ENCODE measurements around the gene RAP1GAP2.

DNA sequence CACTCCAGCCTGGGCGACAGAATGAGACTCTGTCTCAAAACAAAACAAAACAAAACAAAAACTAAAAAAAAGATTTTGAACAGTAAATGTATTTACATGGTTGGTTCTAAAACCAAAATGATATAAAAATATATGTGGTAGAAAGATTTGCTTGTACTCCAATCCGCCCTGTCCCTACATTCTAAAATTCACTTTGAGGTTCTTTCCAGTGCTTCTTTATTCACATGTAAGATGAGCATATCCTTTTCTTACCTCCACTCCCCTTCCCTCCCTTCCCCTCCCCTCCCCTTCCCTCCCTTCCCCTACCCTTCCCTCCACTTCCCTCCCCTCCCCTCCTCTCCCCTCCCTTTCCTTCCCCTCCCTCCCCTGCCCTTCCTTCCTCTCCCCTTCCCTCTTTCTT lies 34.4 kb downstream of the RAP1GAP2 start:
- TF ChIP-seq, protein P1, sequence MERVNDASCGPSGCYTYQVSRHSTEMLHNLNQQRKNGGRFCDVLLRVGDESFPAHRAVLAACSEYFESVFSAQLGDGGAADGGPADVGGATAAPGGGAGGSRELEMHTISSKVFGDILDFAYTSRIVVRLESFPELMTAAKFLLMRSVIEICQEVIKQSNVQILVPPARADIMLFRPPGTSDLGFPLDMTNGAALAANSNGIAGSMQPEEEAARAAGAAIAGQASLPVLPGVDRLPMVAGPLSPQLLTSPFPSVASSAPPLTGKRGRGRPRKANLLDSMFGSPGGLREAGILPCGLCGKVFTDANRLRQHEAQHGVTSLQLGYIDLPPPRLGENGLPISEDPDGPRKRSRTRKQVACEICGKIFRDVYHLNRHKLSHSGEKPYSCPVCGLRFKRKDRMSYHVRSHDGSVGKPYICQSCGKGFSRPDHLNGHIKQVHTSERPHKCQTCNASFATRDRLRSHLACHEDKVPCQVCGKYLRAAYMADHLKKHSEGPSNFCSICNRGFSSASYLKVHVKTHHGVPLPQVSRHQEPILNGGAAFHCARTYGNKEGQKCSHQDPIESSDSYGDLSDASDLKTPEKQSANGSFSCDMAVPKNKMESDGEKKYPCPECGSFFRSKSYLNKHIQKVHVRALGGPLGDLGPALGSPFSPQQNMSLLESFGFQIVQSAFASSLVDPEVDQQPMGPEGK (CRISPR knock-in tag; IDR thresholded peaks at IDR 0.05; ENCODE audit: borderline replicate concordance), result no peak
- TF ChIP-seq TOX (CRISPR knock-in tag; IDR thresholded peaks at IDR 0.05; ENCODE audit: borderline replicate concordance), result no peak
- TF ChIP-seq, protein P2, sequence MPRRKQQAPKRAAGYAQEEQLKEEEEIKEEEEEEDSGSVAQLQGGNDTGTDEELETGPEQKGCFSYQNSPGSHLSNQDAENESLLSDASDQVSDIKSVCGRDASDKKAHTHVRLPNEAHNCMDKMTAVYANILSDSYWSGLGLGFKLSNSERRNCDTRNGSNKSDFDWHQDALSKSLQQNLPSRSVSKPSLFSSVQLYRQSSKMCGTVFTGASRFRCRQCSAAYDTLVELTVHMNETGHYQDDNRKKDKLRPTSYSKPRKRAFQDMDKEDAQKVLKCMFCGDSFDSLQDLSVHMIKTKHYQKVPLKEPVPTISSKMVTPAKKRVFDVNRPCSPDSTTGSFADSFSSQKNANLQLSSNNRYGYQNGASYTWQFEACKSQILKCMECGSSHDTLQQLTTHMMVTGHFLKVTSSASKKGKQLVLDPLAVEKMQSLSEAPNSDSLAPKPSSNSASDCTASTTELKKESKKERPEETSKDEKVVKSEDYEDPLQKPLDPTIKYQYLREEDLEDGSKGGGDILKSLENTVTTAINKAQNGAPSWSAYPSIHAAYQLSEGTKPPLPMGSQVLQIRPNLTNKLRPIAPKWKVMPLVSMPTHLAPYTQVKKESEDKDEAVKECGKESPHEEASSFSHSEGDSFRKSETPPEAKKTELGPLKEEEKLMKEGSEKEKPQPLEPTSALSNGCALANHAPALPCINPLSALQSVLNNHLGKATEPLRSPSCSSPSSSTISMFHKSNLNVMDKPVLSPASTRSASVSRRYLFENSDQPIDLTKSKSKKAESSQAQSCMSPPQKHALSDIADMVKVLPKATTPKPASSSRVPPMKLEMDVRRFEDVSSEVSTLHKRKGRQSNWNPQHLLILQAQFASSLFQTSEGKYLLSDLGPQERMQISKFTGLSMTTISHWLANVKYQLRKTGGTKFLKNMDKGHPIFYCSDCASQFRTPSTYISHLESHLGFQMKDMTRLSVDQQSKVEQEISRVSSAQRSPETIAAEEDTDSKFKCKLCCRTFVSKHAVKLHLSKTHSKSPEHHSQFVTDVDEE (CRISPR knock-in tag; IDR thresholded peaks at IDR 0.05), result no peak
- no peak for TF ChIP-seq POU6F1 (CRISPR knock-in tag; IDR thresholded peaks at IDR 0.05; ENCODE audit: borderline replicate concordance, low read depth)
- no peak for TF ChIP-seq GLIS3 (CRISPR knock-in tag; IDR thresholded peaks at IDR 0.05)
